Suppressor macrophage (primary cell): ENCODE measurements around the gene S100A2.
"Not testable (repeated sequence)": the region's sequence is repeated elsewhere in the genome, so short reads cannot be mapped to it uniquely, and the experiment has no call there.

Experiments used
- DNase-seq, 4 experiments: peaks; one replicate each; pipeline ENCODE4 v3.0.0-alpha.2; 2020 to 2022

The S100A2 gene

GRCh38 chr1:153563483-153563901, 2.2 kb downstream of the S100A2 start:
- peak; percentile 37 to 67 (median 61) for DNase-seq

GRCh38 chr1:153562021-153562420, 3.6 kb downstream of the S100A2 start:
- DNase-seq: not testable (repeated sequence)

- no peak for DNase-seq
These were observed 4.1 kb downstream of the S100A2 start for GRCh38 chr1:153561466-153561985.

GRCh38 chr1:153560771-153561465, 4.7 kb downstream of the S100A2 start:
- no peak for DNase-seq

GRCh38 chr1:153560241-153560640, 5.4 kb downstream of the S100A2 start:
- no peak for DNase-seq

DNA sequence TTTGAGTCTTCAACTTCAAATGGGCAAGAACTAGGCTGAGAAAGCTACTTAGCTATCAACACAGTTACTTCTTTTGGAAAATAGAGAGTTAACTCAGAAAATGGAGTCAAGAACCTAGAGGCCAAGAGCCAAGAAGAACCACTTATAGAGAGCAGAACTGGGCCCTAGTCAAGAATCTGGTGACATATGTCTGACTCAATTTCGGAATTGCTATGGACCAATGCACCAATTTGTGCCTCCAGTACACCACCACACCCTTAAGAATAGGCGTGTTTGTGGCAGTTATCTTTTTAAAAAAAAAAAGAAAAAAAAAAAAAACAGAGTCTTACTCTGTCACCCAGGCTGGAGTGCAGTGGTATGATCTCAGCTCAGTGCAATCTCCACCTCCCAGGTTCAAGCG, 7.8 kb downstream of the S100A2 start:
- DNase-seq: no peak

DNA sequence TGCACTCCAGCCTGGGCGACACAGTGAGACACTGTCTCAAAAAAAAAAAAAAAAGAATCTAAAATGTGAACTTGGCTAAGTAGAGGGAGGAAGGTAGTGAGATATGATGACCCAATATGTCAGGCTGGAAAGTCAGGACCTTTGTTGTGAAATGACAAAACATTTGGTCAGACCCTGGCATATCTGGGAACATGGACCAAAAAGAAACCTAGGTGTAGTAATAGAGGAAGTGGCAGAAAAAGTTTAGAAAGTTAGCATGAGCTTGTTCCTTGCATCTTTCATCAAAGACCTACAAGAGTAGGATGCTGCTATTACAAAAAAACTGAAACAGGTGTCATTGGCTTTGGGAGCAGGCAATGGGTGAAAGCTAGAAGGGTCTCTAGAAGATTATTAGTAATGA, 9.3 kb downstream of the S100A2 start:
- DNase-seq: no peak

DNA sequence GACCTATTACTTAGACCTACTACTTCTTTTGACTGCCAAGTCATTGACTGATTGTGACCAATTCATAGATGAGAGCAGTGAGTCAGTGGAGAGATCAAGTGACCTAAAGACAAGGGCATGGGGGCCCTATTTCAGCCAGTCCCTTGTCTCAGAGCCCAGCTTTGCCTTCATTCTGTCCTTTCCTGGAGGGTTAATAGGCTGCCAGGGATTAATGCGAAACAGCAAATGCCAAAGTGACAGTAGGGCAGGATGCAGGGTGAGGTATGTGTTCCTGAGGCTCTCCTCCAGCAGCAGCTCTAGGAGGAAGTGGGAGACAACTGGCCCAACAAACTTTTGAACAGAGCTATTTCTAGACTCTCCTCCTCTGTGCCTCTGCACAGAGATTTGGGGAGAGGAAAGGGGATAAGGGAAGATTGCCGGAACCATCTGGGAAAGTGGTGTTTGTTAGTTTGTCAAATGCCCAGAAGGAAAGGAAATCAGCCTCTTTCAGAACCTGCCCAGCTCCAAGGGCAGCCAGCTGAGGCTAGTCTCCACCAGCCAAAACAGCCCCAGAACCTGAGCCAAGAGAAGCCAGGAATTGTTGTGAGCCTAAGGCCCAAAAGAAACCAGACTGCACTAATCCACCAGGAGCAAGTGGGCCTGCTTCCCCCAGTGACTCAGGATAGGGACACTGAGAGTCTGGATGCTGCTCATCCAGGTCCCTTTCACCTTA, 11.7 kb downstream of the S100A2 start:
- DNase-seq: peak in 3 of 4 experiments; percentile 46 to 53 (median 53)

- no peak for DNase-seq
These were observed 12.5 kb downstream of the S100A2 start for GRCh38 chr1:153553096-153553495.

DNA sequence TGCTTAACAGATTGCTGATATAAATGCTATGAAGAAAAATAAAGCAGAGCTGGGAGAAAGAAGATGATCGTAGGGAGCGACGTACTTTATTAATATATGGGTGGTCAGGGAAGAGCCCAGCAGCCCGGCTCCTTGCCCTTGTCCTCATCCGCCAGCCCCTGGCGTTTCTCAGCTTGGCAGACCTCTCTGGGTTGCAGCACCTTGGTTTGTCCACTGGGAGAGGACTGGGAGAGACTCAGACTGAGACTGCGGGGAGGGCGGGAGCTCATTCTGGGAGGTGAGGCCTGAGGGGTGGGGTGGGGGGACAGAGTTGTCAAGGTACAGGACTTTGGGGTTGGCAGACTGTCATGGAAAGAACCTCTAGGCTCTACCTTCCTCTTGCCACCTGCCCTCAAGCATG, 13.3 kb downstream of the S100A2 start:
- no peak for DNase-seq

DNA sequence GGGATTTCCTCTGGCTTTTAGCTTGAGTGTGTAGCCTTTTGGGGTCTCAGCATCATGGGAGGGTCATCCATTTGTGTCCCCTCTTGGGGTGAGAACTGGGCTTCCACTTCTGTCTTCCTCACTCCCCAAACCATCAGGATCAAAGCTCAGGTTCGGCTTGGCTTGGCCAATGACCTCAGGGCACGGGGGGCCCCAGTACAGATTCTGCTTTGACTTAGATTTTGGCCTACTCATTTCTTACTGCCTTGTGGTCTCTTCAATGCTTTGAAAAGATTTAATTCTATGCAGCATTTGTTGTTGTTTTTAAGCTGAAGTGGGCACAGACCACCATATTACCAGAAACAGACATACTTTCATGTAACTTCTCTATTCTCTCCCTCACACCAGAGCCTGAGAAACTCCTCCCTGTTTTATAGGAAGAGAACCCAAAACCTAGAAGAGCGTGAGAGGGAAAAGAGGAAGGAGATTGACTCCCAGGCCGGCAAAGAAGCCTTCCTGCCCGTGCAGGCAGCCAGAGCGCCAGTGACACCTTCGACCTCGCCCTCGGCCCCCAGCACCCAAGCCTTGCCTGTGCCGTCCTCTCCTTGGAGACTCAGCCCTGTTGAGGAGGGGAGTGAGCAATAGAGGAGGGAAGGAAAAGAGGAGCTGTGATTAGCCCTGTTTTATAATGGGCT, 14.7 kb downstream of the S100A2 start:
- peak; percentile 77 to 91 (median 88) for DNase-seq

DNA sequence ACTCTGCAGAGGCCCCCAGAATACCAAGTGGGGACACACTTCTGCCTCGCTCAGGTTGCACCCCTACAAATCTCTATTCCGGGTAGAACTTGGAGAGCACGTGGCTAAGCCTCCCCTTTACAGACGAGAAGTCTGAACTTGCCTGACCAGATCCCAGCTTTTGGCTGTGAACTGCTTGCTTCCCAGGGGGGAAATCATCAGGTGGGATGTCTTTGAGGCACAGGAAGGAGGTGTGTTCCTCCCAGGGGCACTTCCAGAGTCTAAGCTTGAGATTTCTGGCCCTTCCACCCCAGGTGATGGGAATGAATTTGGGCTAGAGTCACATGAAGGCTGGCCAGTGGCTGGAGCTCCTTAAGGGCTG, 15.3 kb downstream of the S100A2 start:
- DNase-seq: no peak

DNA sequence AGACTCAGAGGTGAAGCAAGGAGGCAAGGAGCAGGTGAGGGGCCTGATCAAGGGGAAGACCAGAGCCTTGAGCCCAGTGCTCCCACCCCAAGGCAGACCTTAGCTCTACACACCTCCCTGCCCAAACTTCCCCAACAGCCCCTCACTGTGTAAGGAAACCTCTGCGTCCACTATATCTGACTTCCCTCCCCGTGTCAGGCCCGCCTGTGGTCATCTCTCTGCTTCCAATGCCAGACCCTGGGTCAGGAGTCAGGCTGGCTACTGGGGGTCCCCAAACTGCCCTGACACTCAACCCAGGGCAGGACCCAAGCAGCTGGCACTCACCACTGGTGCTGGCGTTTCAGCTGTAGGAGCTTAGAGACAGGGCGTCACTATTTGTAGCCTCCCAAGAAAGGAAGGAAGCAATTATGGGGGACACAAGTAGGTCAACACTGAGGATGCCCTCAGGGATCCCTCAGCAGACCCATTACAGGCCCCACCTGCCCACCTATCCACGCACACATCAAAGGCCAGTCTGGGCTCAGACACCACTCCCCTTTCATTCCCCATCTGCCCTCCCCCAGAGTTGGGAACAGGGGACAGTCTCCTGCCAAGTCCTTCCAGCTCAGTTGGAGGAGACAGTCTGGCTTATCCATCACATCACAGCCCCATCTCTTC, 15.8 kb downstream of the S100A2 start:
- DNase-seq: no peak

GRCh38 chr1:153548722-153549688, 16.6 kb downstream of the S100A2 start, which contains the start of gene S100A3:
Gene S100A3 (minus strand): TSS chr1:153549258. CDS start chr1:153548485, 773 bp downstream.
- DNase-seq: peak in 3 of 4 experiments; percentile 56 to 69 (median 57)

GRCh38 chr1:153547560-153548551, 17.8 kb downstream of the S100A2 start:
- DNase-seq: peak in 3 of 4 experiments; percentile 40 to 52 (median 49)

GRCh38 chr1:153546796-153547559, 18.7 kb downstream of the S100A2 start:
- no peak for DNase-seq

GRCh38 chr1:153546371-153546770, 19.3 kb downstream of the S100A2 start:
- DNase-seq: no peak

DNA sequence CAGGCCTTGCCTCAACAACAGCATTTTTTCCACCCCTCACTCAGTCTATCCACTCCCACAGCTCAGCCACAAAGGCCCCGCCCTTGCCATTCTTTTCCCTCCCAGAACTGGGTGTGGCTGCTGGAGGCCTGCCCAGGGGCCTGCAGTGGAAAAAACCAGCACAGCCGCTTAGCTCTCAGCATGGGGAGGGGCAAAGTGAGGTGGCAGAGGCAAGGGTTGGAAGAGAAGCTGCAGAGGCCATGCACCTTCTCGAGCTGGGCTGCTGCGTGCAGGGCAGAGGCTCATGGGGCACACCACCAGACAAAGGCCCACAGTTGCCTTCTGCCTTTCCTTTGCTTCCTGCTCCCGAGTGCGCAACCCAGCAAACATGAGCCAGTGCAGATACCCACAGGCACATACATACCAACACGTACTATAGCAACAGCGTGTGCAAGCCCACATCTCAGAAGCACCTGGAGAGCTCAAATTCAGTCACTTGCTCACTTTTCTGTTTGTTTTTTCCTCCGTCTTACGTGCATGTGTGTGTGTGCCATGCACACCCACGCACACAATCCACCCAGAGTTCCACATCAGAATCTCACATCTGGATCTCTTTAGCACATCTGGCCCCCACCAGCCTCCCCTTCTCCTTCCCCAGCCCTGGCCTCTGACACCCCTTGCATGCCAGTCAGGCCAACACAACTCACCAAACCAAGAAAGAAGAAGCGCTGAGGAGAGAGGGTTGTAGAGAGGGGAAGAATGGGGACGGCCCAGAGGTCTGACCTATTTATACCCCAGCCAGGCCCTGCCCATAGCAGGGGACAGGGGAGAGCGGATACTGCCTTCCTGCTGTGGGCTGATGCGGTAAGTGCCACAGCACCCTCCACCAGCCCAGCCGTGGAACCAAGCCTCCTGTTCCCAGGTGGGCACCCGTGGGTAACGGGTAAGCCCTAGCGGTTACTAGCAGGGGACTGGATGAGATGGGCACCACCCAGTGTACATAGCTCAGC, 20.3 kb downstream of the S100A2 start, which contains the start of gene S100A4:
Gene S100A4, minus strand, starts transcription at position 740 of the 989 bp plus-strand sequence. CDS start 1,012 bp downstream, outside the sequence.
- DNase-seq: peak; percentile 86 to 92 (median 91)
